LNCAP (cell line): ENCODE results near the gene CXCL11.
A peak's percentile ranks its signal among the peaks of the same experiment; 100 is the strongest.

Experiments
- TF ChIP-seq, protein P1 (sequence below): fragments of 450-650 bp; IDR thresholded peaks from 2 replicates; pipeline ENCODE4 v1.5.1; 2017; ENCODE audit warnings: mild to moderate bottlenecking

The CXCL11 gene

DNA sequence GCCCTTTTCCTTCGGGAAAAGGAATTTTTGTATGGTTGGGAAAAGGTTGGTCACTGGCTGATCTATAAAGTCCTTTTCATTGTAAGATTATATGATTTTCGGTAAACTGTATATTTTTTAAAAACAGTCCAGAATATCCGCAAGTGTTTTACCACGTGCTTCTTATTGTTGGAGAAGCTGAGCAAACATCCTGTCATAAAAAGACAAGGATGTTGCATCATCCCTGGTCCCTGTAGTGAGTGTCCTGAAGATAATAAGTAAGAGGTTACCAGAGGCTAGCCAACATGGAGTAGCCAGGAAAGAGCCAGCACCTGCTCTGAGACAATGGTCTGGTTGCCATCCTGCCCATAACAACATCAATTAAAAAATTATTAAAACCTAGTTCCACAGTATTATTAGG lies 33.7 kb downstream of the CXCL11 start:
- TF ChIP-seq, protein P1, sequence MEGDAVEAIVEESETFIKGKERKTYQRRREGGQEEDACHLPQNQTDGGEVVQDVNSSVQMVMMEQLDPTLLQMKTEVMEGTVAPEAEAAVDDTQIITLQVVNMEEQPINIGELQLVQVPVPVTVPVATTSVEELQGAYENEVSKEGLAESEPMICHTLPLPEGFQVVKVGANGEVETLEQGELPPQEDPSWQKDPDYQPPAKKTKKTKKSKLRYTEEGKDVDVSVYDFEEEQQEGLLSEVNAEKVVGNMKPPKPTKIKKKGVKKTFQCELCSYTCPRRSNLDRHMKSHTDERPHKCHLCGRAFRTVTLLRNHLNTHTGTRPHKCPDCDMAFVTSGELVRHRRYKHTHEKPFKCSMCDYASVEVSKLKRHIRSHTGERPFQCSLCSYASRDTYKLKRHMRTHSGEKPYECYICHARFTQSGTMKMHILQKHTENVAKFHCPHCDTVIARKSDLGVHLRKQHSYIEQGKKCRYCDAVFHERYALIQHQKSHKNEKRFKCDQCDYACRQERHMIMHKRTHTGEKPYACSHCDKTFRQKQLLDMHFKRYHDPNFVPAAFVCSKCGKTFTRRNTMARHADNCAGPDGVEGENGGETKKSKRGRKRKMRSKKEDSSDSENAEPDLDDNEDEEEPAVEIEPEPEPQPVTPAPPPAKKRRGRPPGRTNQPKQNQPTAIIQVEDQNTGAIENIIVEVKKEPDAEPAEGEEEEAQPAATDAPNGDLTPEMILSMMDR = no peak

DNA sequence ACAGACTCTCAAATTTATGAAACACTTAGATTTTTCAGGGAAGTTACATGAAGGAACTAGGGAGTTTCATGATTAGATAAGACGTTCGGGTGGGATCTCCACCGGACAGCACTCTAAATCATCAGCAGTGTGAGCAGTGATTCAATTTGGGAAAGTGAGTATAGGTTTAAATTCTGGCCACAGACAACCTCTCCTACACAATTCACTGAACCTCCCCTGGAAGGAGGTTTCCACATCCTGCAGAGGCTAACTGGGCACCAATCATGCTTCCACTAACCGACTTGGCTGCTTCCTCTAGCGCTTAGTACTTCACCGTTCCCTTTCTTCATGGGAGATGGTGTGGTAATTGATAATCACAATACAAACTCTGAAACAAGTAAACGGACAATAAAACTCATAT lies 34.2 kb downstream of the CXCL11 start:
- TF ChIP-seq, protein P1 = no peak

DNA sequence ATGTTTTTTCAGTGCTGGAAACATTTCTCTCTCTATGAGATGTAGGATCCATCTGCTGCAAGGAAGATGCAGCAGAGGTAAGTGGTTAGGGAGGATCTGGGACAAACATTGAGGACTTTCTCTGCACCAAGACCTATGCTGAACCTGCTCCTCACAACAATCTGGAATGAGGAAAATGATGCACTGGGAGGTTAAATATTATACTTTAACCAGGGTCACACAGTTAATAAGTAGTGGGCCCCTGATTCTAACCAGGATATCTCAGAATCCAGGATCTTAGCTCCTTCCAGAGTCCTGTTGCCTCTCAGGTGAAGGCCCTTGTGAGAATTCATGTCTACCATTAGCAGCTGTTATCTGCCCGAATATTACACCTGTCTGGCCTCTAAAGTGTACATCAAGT lies 35.6 kb downstream of the CXCL11 start:
- TF ChIP-seq, protein P1 = no peak

DNA sequence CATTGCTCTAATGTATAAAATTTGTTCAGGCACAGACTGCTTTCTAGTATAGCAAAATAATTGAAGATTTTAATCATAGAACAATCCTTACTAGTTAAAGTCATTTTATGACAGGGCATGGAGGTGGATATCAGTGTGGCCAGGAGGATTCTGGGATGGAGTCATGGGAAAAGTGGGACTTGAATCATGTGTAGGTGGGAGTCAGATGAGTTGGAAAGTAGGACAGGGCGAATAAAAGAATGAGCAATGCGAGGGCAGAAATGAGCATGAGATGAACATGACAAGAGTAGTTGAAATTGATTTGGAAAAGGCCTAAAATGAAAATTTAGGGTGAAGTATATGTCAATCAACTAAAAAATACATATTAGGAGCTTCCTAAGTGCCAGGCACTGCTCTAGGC lies 37.9 kb downstream of the CXCL11 start:
- TF ChIP-seq, protein P1 = no peak

DNA sequence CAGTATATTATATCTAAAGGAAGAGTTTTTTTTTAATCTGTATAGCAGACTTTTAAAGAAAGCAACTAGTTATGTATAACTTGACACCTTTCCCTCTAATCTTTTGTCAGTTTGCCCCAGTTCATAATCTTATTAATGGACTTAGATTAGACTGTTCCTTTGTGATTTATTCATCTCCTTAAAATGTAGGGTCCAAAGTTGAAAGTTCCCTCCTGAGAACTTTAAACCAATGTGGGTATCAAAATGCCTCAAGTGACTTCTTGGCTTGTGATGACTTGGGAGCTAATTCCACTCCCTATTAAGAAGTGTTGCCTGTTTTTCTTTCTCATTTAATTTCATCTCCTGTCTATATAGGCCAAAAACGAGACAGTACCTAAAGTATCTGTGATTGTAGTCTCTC lies 38.8 kb downstream of the CXCL11 start:
- TF ChIP-seq, protein P1 = no peak

DNA sequence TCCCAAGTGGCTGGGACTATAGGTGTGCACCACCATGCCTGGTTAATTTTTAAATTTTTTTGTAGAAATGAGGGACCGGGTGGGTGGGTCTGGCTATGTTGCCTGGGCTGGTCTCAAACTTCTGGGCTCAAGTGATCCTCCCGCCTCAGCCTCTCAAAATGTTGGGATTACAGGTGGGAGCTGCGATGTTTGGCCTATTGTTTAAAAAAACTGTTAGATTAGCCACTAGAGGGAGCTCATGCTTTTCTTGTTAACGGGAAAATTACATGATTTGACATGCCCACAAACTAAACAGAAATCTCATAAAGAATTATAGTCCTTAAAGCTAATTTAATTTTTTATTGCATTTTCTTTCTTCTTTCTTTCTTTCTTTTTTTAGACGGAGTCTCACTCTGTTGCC lies 40.1 kb downstream of the CXCL11 start:
- TF ChIP-seq, protein P1 = peak; percentile 59

DNA sequence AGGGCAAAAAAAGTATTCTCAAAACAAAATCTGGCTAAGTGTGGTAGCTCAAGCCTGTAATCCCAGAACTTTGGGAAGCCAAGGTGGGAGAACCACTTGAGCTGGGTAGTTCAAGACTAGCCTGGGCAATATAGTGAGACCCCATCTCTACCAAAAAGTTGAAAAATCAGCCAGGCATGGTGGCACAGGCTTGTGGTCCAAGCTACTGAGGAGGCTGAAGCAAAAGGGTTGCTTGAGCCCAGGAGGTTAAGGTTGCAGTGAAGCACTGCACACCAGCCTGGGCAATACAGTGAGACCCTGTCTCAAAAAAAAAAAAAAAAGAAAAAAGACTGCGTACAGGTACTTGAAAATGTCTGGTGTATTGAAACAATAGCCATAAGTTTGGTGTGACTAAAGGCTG lies 43.4 kb downstream of the CXCL11 start:
- TF ChIP-seq, protein P1 = no peak

DNA sequence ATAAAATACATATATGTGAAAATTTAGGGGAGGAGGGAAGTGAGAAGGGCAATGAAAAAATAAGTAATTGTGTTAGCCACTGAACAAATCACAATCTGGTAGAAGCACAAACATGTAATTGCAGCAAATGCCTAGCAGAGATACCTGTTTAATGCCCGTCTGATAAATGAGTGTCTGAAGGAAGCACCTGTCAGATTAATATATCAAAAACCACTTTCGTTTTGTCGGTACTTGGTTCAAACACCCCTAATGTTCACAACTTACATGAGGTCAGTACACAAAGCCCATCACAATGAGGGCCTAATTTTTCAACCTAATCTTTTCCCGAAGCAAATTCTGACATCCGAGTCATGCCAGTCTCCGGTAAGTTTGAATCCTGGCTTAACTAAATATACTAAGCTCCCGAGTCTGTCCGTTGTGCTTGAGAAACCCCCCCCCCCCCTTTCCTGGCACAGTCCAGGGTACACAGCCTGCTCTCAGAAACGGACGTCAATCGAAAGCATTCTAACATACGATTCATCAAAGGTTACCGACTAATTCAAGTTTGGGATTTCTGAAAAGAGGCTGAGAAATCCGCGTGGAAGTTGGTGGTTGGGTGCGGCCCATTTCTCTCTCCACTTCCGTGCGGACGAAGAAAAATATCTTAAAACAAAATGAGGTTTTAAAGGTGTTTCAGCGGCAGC lies 45.9 kb downstream of the CXCL11 start:
- TF ChIP-seq, protein P1 = no peak
